Urinary bladder (tissue), 4 donors: ENCODE data around the gene MANF. TPM values are rescaled to one million over a fixed set of nuclear protein-coding genes. Genes with fewer than 3 reads are reported as not detected.

ENCODE experiments used
- DNase-seq: peaks from one replicate; pipeline ENCODE4 v3.0.0-alpha.2; 2015; ENCODE audit errors: extremely low spot score
- H3K27ac ChIP-seq: one replicate; pipeline ENCODE4 v1.5.1; 2013; ENCODE audit warnings: low read depth, mild to moderate bottlenecking, moderate library complexity
- H3K36me3 ChIP-seq: one replicate; pipeline ENCODE4 v1.6.1; 2013; ENCODE audit warnings: mild to moderate bottlenecking, moderate library complexity; ENCODE audit not compliant: insufficient read depth
- H3K4me1 ChIP-seq: one replicate; pipeline ENCODE4 v1.6.1; 2013; ENCODE audit warnings: mild to moderate bottlenecking, moderate library complexity; ENCODE audit not compliant: insufficient read depth
- H3K4me3 ChIP-seq: one replicate; pipeline ENCODE4 v1.5.1; 2013; ENCODE audit warnings: low read depth, low read length
- WGBS: extraction: QIAGEN DNeasy Blood & Tissue Kit; methylation state at CpG from one replicate; pipeline ENCODE4 v1.1.7; 2013; 5-methylcytosine and 5-hydroxymethylcytosine counted together
- polyA plus RNA-seq: library from polyadenylated mRNA; stranded (reverse); fragments of 200-250 nt; gene quantifications from one replicate; pipeline ENCODE4 v1.2.3, GENCODE V29; 2013
- total RNA-seq: library from RNA; depleted of rRNA; stranded (reverse); fragments of >200 nt; gene quantifications from one replicate; pipeline ENCODE4 v1.2.3, GENCODE V29; 2014
- donor health status: healthy with polysubstance abuse.
- donor health status: healthy.

MANF gene
- 34.7 TPM for total RNA-seq
- 44.2 TPM for polyA plus RNA-seq

DNA sequence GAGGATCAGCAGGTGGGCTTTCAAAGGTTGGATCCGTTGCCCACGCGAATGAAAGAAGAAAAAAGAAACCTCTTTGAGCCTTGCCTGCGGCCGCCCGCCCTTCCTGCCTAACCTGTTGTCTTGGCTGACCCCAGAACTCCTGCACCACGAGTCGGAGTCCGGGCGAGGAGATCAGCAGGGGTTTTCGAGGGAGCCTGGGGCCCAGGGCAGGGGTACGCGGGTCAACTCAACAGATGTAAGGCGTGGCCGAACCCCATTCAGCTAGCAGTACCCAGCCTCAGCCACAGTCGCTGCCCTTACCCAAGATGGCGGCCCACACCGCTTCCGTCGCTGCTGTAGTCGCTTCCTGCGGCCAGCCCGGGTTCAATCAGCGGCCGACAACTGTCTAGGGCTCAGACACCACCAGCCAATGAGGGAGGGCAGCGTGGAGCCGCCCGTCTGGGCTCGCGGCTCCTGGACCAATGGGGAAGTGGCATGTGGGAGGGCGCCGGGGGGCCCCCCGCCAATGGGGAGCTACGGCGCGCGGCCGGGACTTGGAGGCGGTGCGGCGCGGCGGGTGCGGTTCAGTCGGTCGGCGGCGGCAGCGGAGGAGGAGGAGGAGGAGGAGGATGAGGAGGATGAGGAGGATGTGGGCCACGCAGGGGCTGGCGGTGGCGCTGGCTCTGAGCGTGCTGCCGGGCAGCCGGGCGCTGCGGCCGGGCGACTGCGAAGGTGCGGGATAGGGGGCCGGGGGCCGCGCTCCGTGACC, at the start of gene MANF:
TSS of gene MANF (plus strand) at position 566 of the 748 bp plus-strand sequence. CDS start at position 618, 52 bp downstream.
- DNase-seq, result peak; percentile 95
- peak within 1 kb of the TSS; percentile 89 for H3K27ac ChIP-seq
- H3K4me1 ChIP-seq, result no peaks in the 10 kb centered on the region
- under 1% methylated on average over 65 of the region's 65 CpGs for WGBS
- no peaks in the 10 kb centered on the region for H3K36me3 ChIP-seq
- peak within 1 kb of the TSS; percentile 58 for H3K4me3 ChIP-seq

DNA sequence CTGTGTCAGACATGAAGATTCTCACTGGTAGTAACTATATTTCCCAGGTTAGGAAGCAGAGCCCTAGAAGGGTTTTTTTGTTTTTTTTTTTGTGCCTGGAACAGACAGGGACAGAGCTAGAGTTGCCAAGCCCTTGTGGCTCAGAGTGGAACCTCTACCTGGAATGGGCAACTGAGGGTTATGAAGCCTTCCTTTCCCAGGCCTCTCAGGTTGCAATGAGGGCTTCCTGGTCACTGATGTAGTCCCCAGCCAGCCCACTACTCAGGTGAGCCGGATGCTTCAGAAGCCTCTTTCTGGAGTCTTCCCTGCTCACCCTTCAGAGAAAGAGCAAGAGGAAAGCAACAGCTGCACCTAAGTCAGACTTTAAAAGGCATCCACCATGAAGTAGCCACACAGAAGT, 48.8 kb upstream of the MANF start:
- no peak for DNase-seq
- WGBS, result 71% methylated on average over 1 of the region's 1 CpG

DNA sequence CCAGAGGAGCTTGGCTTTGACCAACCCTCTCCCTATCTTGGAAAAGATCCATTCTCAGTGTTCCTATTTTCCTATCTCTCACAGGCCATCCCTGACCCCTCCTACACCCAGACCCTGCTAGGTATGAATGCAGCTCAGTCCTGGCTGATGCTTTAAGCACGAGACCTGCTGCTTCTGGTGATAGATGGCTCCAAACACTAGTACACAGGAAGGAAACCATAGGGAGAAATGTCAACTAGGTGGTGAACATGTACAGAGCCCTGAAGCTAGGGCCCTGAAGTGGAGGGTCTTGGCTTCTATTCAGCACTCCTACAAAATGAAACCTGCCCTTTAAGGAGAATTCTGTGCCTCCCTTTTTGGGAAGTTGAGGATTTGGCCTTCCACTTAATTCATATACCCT, 47.4 kb upstream of the MANF start:
- 72% methylated on average over 1 of the region's 1 CpG for WGBS
- Histone ChIP-seq H3K4me3 (no peak overlapping the region), H3K27ac (no peak overlapping the region), H3K4me1 (no peaks in the 10 kb centered on the region), H3K36me3 (no peaks in the 10 kb centered on the region)
- no peak for DNase-seq

More for the DNA sequence above, 48.8 kb upstream of the MANF start:
- no peak overlapping the region for H3K27ac ChIP-seq
- no peak overlapping the region for H3K4me3 ChIP-seq
- no peaks in the 10 kb centered on the region for H3K4me1 ChIP-seq
- no peaks in the 10 kb centered on the region for H3K36me3 ChIP-seq

DNA sequence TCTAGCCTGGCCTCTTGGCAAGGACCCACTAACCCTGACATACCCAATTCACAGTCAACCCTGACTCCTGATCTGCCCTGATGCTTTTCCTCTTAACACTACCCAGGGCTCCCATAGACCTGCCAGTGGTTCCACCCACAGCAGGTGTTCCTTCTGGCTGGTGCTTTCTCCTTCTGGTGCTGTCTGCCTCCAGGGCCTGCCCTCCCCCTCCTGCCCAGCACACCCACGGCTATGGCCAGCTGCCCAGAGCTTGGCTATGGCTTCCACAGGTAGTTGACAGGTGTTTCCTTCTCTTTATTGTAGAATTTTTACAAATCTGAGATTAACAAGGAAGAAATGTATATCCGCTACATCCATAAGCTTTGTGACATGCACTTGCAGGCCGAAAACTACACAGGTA, 46.5 kb upstream of the MANF start:
- H3K4me1 ChIP-seq, result no peaks in the 10 kb centered on the region
- H3K36me3 ChIP-seq, result no peaks in the 10 kb centered on the region
- no peak overlapping the region for H3K27ac ChIP-seq
- DNase-seq, result no peak
- WGBS, result 81% methylated on average over 3 of the region's 3 CpGs
- H3K4me3 ChIP-seq, result no peak overlapping the region

DNA sequence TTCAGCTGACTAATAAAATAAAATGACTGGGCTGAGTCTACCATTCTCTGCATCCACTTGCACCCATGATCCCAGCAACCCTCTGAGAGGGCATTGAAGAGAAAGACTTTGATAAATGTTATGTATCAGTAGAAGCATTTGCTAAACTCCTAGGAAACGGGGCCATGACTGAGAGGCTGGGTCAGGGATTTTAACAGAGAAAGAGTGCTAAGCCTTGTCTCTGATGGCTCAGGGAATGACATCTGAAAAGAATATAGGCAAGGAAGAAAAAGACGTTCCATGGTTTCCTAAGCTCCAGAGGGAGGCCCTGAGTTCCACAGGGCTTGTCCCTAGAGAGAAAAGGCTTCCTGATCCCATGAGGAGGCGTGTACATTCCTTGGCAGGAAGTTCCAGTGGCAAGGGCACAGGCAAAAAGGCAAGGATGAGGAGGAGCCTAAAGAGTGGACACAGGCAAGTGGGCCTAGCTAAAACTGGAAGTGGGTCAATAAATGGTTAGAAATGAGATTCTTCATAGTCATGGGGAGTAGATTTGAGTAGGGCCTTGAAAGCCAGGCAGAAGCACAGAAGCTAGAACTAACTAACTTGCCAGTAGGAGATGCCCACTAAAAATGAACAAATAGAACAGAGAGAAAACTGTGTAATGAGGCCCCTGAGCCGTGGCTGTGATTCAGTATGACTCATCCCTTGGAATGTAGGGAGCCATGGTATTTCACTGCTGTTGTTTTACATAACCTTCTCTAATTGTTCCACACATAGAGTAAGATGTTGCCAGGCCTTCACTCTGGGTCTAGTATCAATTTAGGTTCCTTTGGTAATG, 44.9 kb upstream of the MANF start:
- WGBS, result 42% methylated on average over 4 of the region's 4 CpGs
- Histone ChIP-seq H3K27ac (no peak overlapping the region), H3K4me1 (no peaks in the 10 kb centered on the region), H3K4me3 (no peak overlapping the region), H3K36me3 (no peaks in the 10 kb centered on the region)
- DNase-seq, result no peak

DNA sequence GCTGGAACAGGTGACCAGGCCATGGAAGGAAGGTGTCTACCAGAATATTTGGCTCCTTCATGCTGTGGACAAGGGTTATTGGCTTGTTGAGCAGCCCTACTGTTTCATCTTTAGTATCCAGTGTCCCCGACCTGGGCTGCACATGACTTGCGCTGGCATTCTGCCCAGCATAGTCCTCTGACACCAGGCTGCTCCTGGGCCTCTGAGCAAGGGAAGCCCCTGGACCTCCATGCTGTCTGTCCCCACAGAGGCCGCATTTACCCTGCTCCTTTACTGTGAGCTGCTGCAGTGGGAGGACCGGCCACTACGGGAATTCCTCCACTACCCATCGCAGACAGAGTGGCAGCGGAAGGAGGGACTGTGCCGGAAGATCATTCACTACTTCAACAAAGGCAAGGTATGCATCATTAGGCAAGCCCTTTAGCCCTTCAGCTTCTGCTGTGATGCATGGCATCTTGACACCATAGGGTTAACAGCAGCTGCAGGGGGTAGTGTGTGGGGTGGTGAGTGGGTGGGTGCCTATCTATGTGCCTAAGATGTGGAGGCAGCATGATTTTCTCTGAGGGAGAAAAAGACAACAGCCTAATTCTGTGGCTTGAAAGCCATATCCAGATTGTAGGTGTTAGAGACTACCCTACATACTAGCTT, 44.0 kb upstream of the MANF start:
- H3K4me3 ChIP-seq, result no peak overlapping the region
- H3K4me1 ChIP-seq, result no peaks in the 10 kb centered on the region
- H3K36me3 ChIP-seq, result no peaks in the 10 kb centered on the region
- H3K27ac ChIP-seq, result no peak overlapping the region
- WGBS, result 82% methylated on average over 8 of the region's 8 CpGs
- no peak for DNase-seq

DNA sequence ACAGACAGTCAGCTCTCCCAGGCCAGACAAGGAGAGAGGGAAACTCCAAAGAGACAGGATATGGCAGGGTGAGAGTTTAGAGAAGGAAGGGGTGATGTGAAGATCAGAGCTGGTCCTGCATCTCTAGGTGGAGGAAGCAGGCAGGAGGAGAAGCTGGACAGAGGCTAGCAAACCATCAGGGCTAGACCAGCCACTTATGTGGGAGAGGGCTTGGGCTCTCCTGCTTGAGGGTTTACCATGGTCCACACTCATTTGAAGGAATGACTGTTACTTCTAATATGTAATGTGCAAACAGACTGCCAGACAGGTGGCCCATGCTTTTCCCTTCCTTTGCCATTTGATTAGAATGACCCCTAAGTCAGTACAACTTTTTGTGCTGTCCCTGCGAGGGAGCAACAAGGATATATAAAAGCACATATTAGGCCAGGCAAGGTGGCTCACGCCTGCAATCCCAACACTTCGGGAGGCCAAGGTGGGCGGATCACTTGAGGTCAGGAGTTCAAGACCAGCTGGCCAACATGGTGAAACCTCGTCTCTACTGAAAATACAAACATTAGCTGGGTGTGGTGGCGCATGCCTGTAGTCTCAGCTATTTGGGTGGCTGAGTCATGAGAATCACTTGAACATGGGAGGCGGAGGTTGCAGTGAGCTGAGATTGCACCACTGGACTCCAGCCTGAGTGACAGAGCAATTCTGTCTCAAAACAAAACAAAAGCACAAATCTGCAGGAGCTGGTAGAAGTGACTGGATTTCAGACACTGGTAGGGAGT, 41.0 kb upstream of the MANF start:
- 76% methylated on average over 7 of the region's 7 CpGs for WGBS
- Histone ChIP-seq H3K36me3 (no peaks in the 10 kb centered on the region), H3K4me1 (no peaks in the 10 kb centered on the region), H3K27ac (no peak overlapping the region), H3K4me3 (no peak overlapping the region)
- DNase-seq, result no peak

DNA sequence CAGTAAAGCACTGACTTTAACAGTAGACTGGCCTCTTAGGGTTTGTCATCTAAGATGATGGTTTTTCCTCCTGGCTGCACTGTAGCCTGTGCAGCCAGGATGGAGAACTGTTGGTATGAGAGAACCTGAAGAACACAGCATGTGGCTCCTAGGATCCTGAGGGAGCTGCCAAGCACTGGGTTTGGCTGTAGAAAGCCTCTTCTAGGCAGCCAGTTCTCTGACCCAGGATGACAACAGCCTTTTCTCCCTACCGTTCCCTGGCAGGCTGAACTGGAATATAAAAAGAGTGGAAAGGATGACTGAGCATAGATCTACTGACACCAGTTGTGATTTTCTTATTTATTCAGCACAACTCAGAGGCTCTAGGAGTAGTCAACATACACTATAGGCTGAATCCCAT, 34.3 kb upstream of the MANF start:
- Histone ChIP-seq H3K36me3 (no peaks in the 10 kb centered on the region), H3K4me1 (no peaks in the 10 kb centered on the region), H3K27ac (no peak overlapping the region), H3K4me3 (no peak overlapping the region)
- 100% methylated on average over 1 of the region's 1 CpG for WGBS
- DNase-seq, result no peak

DNA sequence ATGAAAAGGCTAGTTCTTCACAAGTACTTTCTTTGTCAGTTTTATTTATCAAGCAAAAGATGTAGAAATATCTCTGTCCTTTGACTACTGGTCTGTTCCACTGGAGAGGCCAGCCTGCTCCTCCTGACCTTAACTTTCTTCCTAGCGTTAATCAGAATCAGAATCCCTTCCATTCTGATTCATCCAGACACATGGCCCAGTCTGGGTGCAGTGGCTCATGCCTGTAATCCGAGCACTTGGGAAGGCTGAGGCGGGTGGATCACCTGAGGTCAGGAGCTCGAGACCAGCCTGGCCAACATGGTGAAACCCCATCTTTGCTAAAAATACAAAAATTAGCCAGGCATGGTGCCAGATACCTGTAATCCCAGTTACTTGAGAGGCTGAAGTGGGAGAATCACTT, 32.0 kb upstream of the MANF start:
- Histone ChIP-seq H3K4me1 (no peaks in the 10 kb centered on the region), H3K36me3 (no peaks in the 10 kb centered on the region), H3K4me3 (no peak overlapping the region), H3K27ac (no peak overlapping the region)
- WGBS, result 84% methylated on average over 4 of the region's 4 CpGs
- no peak for DNase-seq

DNA sequence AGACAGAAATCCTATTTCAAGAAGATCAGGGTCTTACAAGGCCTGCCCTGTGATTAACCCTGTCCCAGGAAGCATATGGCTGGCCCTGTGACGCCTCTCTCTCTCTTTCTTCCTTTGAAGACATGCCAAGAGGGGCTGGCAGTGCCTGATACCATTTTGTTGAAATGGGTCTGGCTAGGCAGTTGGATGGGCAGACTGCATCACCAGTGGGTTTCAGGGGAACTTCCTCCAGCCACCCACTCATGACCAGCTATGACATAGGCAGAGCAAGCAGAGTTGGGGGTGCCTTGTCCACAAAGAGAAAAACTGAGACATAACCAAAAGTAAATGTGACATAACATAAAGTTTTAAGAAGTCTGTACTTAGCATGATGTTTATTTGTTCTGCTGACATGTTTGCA, 31.4 kb upstream of the MANF start:
- no peaks in the 10 kb centered on the region for H3K36me3 ChIP-seq
- no peaks in the 10 kb centered on the region for H3K4me1 ChIP-seq
- no peak for DNase-seq
- no peak overlapping the region for H3K27ac ChIP-seq
- WGBS, result 80% methylated on average over 1 of the region's 1 CpG
- no peak overlapping the region for H3K4me3 ChIP-seq

DNA sequence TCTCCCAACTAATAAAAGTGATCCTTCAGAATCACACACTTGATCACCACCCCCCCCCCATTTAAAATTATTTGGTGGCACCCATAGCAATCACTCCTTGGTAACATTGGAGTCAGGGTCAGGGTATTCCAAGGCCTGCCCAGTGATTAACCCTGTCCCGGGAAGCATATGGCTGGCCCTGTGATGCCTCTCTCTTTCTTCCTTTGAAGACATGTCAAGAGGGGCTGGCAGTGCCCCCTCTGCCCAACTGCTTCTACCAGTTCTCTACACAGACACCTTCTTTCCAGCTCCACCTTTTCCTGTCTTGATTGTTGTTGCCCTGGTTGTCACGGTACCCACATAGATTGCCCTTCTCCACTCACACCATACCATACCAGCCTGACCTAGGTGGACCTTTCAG, 30.9 kb upstream of the MANF start:
- WGBS, result 87% methylated on average over 2 of the region's 2 CpGs
- Histone ChIP-seq H3K36me3 (no peaks in the 10 kb centered on the region), H3K27ac (no peak overlapping the region), H3K4me1 (no peaks in the 10 kb centered on the region), H3K4me3 (no peak overlapping the region)
- no peak for DNase-seq

DNA sequence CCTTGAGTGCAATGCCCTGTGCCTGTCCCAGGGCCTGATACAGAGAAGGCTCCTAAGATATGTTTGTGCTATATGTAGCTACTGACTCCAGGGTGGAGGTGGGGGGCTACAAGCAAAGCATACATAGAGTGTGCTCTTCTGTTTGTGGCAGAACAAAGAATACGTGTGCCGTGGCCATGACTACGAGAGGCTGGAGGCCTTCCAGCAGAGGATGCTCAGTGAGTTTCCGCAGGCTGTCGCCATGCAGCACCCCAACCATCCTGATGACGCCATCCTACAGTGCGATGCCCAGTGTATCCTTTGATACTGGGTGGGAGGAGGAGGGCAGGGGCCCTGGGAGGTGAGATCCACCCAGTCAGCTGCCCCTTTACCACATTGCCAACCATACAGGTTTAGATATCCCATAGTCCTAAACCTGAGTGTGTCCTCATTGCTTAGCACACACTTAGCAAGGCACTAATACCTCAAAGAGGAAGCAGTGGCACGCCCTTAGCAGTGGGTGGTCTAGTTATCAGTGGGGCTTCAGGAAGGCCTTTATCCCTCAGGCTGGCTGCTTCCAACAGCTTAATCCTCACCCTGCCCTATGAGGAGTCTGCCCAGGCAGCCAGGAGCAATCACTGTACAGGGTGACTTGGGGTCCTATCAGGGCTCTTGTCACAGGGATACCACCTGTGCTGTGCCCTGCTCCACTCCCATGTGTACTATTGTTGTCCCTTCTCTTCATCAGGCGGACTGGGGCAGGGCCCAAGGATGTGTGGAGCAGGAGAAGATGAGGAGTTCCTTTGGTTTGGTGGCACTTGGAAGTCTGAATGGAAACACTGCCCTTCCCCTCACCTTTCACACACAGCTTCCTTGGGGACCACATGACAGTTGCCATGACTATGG, 30.1 kb upstream of the MANF start:
- Histone ChIP-seq H3K27ac (no peak overlapping the region), H3K4me1 (no peaks in the 10 kb centered on the region), H3K4me3 (no peak overlapping the region), H3K36me3 (no peaks in the 10 kb centered on the region)
- no peak for DNase-seq
- 83% methylated on average over 9 of the region's 9 CpGs for WGBS
